Osteoblast (primary cell): ENCODE results near the gene SH3RF3. TPM values are rescaled to one million over a fixed set of nuclear protein-coding genes. Genes with fewer than 3 reads are reported as not detected.

Experiments used
- DNase-seq: peaks from one replicate; pipeline ENCODE4 v3.0.0; 2011; ENCODE audit warnings: low spot score, mixed read lengths; ENCODE audit not compliant: insufficient read length; ENCODE audit errors: missing footprints
- H2AFZ ChIP-seq: 2 replicates; pipeline ENCODE4 v1.6.0; 2011; ENCODE audit warnings: mild to moderate bottlenecking, low read length
- H3K27ac ChIP-seq: 2 replicates; pipeline ENCODE4 v1.5.1; 2011; ENCODE audit warnings: mild to moderate bottlenecking, low read depth, low read length, moderate library complexity
- H3K27me3 ChIP-seq: 2 replicates; pipeline ENCODE4 v1.6.0; 2012; ENCODE audit warnings: mild to moderate bottlenecking, control low read depth, inconsistent platforms, low read length, moderate library complexity; ENCODE audit not compliant: insufficient read depth
- H3K36me3 ChIP-seq: 2 replicates; pipeline ENCODE4 v1.5.1; 2011; ENCODE audit warnings: mild to moderate bottlenecking, low read length, control low read depth, moderate library complexity; ENCODE audit not compliant: insufficient read depth
- H3K4me1 ChIP-seq: 2 replicates; pipeline ENCODE4 v1.5.1; 2011; ENCODE audit warnings: mild to moderate bottlenecking, low read length, control low read depth, moderate library complexity; ENCODE audit not compliant: insufficient read depth
- H3K4me2 ChIP-seq: 2 replicates; pipeline ENCODE4 v1.6.0; 2011; ENCODE audit warnings: mild to moderate bottlenecking, low read length; ENCODE audit not compliant: insufficient read depth
- H3K4me3 ChIP-seq: fragments of 200-600 bp; sonication (generic); 3 replicates; pipeline ENCODE4 v1.5.1; 2012; ENCODE audit warnings: mild to moderate bottlenecking, low read length, inconsistent platforms; ENCODE audit not compliant: insufficient read depth
- H3K79me2 ChIP-seq: 2 replicates; pipeline ENCODE4 v1.6.0; 2012; ENCODE audit warnings: mild to moderate bottlenecking, low read length, control low read depth, inconsistent platforms; ENCODE audit not compliant: insufficient read depth
- H3K9me3 ChIP-seq: 2 replicates; pipeline ENCODE4 v1.5.1; 2011; ENCODE audit warnings: low read depth, low read length, control low read depth
- H4K20me1 ChIP-seq: 2 replicates; pipeline ENCODE4 v1.6.0; 2012; ENCODE audit warnings: mild to moderate bottlenecking, low read length, control low read depth; ENCODE audit not compliant: insufficient read depth
- CTCF ChIP-seq: IDR thresholded peaks from 2 replicates; pipeline ENCODE4 v1.5.1; 2011; ENCODE audit warnings: mild to moderate bottlenecking, low read depth, low read length, moderate library complexity; ENCODE audit errors: extremely low read depth
- total RNA-seq: library from RNA; depleted of rRNA; stranded (reverse); fragments of >200 nt; gene quantifications from 2 replicates; pipeline ENCODE4 v1.2.3, GENCODE V29; 2012

The SH3RF3 gene
- total RNA-seq, 1 donor, result 14.8 TPM

GRCh38 chr2:109350526-109350925, 221.5 kb downstream of the SH3RF3 start:
- H3K9me3 ChIP-seq, result no peaks in the 10 kb centered on the region
- no peaks in the 10 kb centered on the region for H3K27me3 ChIP-seq
- no peak for TF ChIP-seq CTCF
- H2AFZ ChIP-seq, result no peak overlapping the region
- H3K79me2 ChIP-seq, result peaks cover 17% of the 10 kb centered on the region
- peaks cover 25% of the 10 kb centered on the region for H3K4me1 ChIP-seq
- H3K36me3 ChIP-seq, result no peaks in the 10 kb centered on the region
- H3K27ac ChIP-seq, result peak overlapping the region; percentile 75
- no peak overlapping the region for H3K4me3 ChIP-seq
- peak overlapping the region; percentile 39 for H3K4me2 ChIP-seq
- DNase-seq, result peak; percentile 92
- H4K20me1 ChIP-seq, result peaks cover 3% of the 10 kb centered on the region

GRCh38 chr2:109351164-109351756, 222.3 kb downstream of the SH3RF3 start:
- peak overlapping the region; percentile 39 for H3K4me2 ChIP-seq
- no peaks in the 10 kb centered on the region for H3K36me3 ChIP-seq
- H2AFZ ChIP-seq, result no peak overlapping the region
- H3K4me3 ChIP-seq, result no peak overlapping the region
- no peaks in the 10 kb centered on the region for H3K27me3 ChIP-seq
- DNase-seq, result peak; percentile 96
- H3K4me1 ChIP-seq, result peaks cover 25% of the 10 kb centered on the region
- peak overlapping the region; percentile 75 for H3K27ac ChIP-seq
- peaks cover 3% of the 10 kb centered on the region for H4K20me1 ChIP-seq
- H3K9me3 ChIP-seq, result no peaks in the 10 kb centered on the region
- TF ChIP-seq CTCF, result no peak
- peaks cover 13% of the 10 kb centered on the region for H3K79me2 ChIP-seq

DNA sequence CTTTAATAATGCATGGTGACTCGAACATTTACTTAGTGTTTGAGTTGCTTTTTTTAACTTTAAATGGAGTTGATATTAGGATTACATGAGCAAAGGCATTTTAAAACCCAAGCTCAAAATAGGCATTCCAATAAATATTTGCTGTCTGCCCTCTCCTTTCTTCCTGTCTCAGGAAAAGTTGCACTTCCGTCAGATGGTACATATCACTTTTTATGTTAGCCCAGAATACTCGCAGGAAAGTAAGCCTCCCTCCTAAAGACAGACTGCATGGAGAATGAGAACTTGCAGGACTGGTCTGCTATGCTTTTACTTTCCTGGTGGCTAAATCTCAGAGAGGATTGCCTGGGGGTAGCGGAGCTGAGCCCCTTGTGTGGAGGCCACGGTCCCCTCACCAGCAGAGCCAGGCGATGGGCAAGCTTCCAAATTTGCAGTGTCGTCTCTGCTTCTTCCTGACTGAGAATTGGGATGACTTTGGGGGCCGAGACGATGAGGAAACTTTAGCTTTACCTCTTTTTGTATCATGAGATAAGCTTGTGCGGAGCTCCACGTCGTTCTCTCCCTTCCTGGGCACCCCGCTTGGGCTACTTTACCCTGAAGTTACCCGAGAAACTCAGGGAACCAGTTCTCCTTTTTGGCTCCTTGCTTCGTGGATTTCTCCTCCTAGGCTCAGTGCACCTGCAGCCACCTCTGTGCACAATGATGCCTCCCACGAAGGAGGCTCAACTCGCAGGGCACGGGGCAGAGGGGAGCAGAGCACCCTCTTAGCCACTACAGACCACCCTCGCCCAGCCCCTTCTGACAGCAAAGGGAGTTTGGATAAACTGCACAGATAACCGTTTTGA, 223.3 kb downstream of the SH3RF3 start:
- Histone ChIP-seq H3K4me1 (peaks cover 25% of the 10 kb centered on the region), H3K27ac (no peak overlapping the region), H3K4me3 (no peak overlapping the region), H3K36me3 (no peaks in the 10 kb centered on the region), H3K4me2 (no peak overlapping the region), H3K9me3 (no peaks in the 10 kb centered on the region), H4K20me1 (peaks cover 3% of the 10 kb centered on the region), H3K27me3 (no peaks in the 10 kb centered on the region), H3K79me2 (peaks cover 6% of the 10 kb centered on the region), H2AFZ (no peak overlapping the region)
- TF ChIP-seq CTCF, result no peak
- DNase-seq, result no peak
